Breast epithelium (tissue), 3 donors: ENCODE data around the gene CENPH.

Source experiments
- POLR2A ChIP-seq: fragments of 450-650 bp; IDR thresholded peaks from one replicate; pipeline ENCODE4 v1.6.1; 2016; ENCODE audit warnings: antibody characterized with exemption, mild to moderate bottlenecking, moderate library complexity
- POLR2AphosphoS5 ChIP-seq, 3 donors: sonication (generic); formaldehyde crosslinking; IDR thresholded peaks; one replicate each; pipeline ENCODE4 v1.6.1; 2017; ENCODE audit warnings: antibody characterized with exemption in 3 of 3
- TF ChIP-seq, protein P1 (sequence below), 3 donors: fragments of 450-650 bp; IDR thresholded peaks; one replicate each; pipeline ENCODE4 v1.5.1; 2016 to 2017; ENCODE audit warnings: antibody characterized with exemption in 3 of 3, mild to moderate bottlenecking in 3 of 3, moderate library complexity in 3 of 3

DNA sequence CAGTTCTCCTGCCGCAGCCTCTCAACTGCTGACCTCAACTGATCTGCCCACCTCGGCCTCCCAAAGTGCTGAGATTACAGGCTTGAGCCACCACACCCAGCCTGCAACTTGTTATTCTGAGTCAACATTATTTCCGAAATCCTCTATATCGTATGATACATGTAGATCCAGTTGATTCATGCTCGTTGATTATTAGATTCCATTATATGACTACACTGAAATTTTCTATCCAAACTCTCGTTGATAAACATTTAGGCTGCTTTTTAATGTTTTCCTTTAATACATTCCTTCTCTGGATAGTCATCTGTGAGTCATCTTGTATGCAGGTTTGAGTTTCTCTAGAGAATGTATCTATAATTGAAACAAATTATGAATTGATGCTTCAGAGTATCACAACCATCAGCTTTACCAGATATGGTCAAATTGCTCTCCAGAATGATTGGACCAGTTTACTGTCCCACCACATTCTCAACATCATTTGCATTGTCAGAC, 49.4 kb downstream of the CENPH start:
- TF ChIP-seq, protein P1, sequence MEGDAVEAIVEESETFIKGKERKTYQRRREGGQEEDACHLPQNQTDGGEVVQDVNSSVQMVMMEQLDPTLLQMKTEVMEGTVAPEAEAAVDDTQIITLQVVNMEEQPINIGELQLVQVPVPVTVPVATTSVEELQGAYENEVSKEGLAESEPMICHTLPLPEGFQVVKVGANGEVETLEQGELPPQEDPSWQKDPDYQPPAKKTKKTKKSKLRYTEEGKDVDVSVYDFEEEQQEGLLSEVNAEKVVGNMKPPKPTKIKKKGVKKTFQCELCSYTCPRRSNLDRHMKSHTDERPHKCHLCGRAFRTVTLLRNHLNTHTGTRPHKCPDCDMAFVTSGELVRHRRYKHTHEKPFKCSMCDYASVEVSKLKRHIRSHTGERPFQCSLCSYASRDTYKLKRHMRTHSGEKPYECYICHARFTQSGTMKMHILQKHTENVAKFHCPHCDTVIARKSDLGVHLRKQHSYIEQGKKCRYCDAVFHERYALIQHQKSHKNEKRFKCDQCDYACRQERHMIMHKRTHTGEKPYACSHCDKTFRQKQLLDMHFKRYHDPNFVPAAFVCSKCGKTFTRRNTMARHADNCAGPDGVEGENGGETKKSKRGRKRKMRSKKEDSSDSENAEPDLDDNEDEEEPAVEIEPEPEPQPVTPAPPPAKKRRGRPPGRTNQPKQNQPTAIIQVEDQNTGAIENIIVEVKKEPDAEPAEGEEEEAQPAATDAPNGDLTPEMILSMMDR (IDR thresholded peaks at IDR 0.05), result no peak
- TF ChIP-seq POLR2AphosphoS5 (IDR thresholded peaks at IDR 0.05), result no peak
- no peak for TF ChIP-seq POLR2A
